ENCODE data around the gene ITGAX. TPM values are rescaled to one million over a fixed set of nuclear protein-coding genes. Genes with fewer than 3 reads are reported as not detected.
A peak's percentile ranks its signal among the peaks of the same experiment; 100 is the strongest.

ITGAX gene
- total RNA-seq, 1 experiment from 2014 or later = 1.1 TPM

DNA sequence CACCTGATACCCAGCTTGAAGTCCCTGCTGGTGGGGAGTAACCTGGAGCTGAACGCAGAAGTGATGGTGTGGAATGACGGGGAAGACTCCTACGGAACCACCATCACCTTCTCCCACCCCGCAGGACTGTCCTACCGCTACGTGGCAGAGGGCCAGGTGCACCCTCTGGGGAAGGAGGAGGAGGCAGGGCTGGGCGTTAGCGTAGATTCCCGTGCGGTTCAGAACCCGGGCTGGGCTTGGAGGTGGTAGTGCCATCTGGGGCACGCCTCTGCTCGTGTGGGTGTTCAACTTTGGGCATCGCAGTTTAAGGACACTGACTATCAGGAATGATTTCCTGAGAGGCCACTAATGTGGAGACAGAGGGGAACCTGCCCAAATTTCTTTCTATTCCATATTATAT, 18.3 kb downstream of the ITGAX start:
- DNase-seq (ENCODE audit: low read depth) = no peak

DNA sequence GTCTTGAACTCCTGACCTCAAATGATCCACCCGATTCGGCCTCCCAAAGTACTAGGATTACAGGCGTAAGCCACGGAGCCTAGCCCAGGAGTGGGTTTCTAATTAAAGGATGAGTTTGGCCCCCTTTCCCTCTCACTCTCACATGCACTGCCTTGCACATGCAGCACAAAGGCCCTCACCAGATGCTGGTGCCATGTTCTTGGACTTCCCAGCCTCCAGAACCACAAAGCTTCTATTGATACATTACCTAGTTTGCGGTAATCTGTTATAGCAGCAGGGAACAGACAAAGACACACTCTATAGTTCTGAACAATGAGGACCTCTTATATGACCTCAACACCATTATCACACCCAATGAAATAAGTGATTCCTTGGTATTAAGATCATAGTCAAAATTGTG, 20.3 kb downstream of the ITGAX start:
- DNase-seq (ENCODE audit: low read depth) = no peak

GRCh38 chr16:31376705-31377104, 21.7 kb downstream of the ITGAX start:
- no peak for DNase-seq (ENCODE audit: low read depth)

GRCh38 chr16:31377210-31377903, 22.4 kb downstream of the ITGAX start:
- DNase-seq (ENCODE audit: low read depth) = no peak

- no peak for DNase-seq (ENCODE audit: low read depth)
Measured at GRCh38 chr16:31380201-31380600, 25.2 kb downstream of the ITGAX start.

- peak; percentile 35 for DNase-seq (ENCODE audit: low read depth)
Measured at GRCh38 chr16:31382485-31383161, 27.6 kb downstream of the ITGAX start.

DNA sequence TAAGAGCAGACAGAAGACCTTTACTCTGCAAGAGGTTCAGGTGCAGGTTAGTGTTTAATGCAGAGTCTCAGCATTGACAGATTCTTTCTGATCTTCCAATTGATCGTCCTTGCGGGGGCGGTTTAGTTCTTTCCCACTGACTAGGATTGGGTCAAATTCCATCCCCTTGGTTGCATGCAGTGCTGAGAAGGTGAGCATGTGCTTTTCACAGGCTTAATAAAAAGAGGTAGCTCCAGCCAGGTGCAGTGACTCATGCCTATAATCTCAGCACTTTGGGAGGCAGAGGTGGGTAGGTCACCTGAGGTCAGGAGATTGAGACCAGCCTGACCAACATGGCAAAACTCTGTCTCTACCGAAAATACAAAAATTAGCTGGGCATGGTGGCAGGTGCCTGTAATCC, 30.7 kb downstream of the ITGAX start:
- DNase-seq (ENCODE audit: low read depth) = no peak

DNA sequence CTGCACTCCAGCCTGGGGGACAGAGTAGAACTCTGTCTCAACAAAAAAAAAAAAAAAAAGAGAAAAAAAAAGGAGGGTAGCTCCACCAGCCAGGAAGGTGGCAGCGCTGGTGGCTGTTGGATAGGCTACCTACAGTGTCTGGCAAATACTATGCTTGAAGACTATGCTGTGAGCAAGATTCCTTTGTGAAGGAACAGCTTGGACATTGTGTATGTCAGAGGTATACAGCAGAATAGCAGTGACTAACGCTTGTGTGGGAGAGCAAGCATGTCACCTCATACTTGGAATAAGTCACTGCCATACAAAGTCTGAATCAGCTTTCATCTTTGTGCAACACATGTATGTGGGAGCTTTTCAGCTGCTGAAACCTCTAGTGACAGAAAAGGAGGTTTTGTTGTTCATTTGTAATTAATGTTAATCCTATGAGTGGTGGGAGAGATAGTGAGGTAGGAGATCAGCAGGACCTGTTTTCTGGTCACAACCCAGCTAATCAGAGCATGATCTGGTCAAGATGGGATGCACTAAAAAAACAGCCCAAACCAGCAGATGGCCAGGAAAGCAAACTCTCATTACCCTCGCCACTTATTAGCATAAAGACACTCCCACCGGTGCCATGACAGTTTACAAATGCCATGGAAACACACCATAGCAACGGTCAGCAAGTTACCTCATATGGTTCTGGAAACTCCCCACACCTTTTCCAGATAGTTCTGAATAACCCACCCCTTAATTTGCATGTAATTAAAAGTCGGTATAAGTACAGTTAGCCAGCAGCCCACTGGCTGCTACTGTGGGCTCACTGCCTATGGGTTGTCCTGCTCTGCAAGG, 31.4 kb downstream of the ITGAX start:
- peak; percentile 78 for DNase-seq (ENCODE audit: low read depth)

DNA sequence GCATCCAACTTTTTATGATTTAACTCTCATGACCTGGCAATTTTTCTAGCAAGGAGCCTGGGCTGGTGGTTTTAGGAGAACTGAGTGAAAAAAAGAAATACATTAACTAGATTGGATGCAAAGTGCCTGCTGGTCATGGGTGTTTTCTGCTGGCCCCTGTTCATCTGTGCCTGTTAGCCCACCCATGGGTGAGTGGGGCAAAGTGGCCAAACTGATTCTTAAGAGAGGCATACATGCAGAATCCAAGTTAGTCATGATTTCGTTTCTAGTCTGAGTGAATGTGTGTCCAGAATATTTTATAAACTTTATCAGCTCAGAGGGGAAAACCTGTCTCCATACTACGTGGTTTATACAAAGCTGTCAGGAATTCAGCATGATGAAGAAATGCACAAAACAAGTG, 33.6 kb downstream of the ITGAX start:
- no peak for DNase-seq (ENCODE audit: low read depth)

DNA sequence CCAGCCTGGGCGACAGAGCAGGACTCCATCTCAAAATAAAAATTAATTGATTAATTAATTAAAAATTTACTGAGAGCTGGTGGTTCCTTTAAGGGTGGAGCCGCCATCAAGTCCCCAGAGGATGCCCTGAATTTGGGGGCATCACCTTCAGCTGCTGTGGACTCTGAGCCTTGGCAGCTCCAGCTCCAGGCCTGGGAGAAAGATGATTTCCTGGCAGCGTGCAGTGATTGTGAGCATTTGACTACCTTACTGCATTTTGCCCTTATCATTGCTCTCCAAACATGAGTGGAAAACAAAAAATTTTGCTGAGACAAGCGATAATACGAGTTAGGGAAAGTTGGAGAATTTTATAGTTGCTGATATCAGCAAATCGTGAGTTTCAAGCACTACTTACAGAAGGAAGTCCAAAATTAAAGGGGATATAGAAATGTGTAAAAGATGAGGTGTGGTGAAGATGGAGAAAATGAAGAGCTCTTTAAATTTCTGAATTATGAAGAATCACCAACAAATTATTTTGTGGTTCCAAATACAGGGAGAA, 35.6 kb downstream of the ITGAX start:
- DNase-seq (ENCODE audit: low read depth) = no peak

DNA sequence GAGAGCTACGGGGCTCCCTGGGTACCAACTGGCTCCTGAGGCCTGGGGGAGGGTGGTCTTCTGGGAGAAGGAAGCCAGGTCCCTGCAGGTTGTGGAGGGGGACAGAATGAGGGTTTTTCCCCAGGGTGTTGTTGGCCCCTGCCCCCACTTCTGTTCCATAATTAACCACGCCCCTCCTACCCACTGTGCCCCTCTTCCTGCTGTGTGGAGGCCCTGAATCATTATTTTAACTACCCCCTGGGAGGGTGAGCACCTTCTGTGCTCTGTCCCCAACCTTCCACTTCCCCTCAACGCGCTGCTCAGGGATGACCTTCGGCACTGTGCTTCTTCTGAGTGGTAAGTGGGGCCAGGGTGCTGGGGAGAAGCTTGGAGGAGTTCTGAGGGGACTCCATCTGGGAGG, 38.1 kb downstream of the ITGAX start, which contains the start of gene ITGAD:
ITGAD (plus strand) TSS at position 280 of the 400 bp plus-strand sequence; CDS start at position 306, 26 bp downstream.
- no peak for DNase-seq (ENCODE audit: low read depth)

DNA sequence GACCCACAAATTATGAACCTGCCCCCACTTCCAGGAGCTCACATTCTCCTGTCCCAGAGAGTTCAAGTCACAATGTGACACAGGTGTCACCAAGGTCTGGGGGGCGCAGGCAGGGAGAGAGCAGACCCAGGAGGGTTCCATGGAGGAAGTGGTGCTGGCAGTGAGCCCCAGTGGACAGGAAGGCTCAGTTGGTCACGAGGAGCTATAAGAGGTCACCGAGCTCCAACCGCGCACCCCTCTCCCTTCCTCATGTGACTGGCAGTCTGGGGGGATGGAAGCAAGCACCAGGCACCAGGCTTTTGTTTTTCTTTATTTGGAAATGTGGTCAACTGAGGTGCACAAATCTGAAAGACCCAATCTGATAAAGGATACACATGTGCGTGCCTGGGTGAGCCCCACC, 40.7 kb downstream of the ITGAX start:
- DNase-seq (ENCODE audit: low read depth) = no peak

DNA sequence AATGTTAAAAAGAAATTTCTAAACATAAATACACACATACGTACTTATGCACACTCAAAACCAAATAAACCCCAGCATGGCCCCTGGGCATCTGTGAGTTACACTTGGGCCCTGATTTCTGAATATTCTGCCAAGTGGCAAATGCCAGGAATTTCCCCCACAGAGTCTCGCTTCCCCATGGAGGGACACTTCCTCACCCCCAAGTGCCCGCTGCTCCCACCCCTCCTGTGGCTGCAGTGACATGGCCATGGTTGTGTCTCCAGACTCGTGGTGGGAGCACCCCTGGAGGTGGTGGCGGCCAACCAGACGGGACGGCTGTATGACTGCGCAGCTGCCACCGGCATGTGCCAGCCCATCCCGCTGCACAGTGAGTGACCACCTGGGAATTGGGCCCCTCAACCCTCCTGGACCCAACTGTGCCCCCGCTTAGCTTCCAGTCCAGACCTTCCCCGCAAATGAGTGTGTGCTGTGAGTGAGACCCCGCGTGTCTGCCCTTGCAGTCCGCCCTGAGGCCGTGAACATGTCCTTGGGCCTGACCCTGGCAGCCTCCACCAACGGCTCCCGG, 42.2 kb downstream of the ITGAX start:
- DNase-seq (ENCODE audit: low read depth) = no peak

DNA sequence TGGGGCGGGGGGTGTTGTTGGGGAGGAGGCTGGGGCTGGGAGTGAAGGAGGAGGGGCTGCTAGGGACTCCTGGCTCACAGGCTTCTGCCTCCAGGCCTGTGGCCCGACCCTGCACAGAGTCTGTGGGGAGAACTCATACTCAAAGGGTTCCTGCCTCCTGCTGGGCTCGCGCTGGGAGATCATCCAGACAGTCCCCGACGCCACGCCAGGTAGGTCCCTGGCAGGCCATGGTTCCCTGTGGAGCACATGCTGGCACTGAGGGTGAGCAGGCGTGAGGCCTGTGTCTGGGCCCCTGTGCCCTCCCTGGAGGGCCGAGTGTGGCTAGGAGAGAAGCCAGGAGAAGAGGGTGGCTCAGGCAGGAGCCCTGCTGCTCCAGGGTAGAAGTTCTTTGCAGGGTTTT, 42.7 kb downstream of the ITGAX start:
- DNase-seq (ENCODE audit: low read depth) = no peak

- no peak for DNase-seq (ENCODE audit: low read depth)
Measured at GRCh38 chr16:31400191-31400590, 45.2 kb downstream of the ITGAX start.

GRCh38 chr16:31401436-31401835, 46.5 kb downstream of the ITGAX start:
- DNase-seq (ENCODE audit: low read depth) = no peak

DNA sequence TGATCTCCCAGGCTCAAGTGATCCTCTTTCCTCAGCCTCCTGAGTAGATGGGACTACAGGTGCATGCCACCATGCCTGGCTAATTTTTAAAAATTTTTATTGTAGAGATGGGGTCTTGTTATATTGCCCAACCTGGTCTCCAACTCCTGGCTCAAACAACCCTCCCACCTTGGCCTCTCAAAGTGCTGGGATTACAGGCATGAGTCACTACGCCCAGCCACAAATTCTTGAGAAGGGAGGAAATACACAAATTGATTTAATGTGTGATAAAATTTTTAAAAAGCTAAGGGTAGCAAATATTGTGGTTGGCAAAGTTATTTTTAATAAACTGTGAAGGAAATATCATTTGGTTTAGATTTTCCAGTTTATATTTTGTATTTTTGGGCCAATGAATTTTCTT, 47.7 kb downstream of the ITGAX start:
- DNase-seq (ENCODE audit: low read depth) = peak; percentile 73

DNA sequence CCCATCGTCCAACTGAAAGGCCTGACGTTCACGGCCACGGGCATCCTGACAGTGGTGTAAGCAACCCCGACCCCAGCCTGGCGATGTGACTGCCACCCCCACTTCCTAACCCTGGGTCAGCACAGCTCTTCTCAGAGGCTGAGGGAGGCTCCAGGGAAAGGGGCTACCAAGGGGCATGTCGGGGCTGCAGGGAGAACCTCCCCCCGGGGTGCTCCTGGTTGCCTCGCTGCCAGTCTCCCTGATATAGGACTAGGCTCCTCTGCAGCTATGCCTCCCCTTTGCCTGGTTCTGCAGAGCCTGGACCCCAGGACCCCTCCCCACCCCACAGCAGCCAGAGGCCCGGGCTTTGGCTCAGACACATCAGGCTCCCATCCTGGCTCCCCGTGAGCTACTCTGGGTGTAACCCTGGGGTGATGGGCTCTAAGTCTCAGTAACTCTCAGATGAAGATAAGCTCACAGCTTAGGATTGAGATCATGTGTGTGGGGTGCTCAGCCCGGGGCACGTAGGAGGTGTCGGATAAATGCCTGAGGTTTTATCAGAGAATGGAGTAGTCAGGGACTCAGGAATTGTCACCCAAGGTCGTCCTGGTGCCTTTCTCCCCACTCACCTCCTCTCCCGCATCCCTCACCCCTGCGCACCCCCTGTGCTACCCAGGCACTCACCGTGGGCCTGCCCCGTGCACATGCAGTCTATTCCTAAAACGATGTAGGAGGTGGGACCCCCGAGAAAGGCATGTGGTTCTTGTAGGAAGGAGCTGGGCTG, 48.8 kb downstream of the ITGAX start:
- no peak for DNase-seq (ENCODE audit: low read depth)

DNA sequence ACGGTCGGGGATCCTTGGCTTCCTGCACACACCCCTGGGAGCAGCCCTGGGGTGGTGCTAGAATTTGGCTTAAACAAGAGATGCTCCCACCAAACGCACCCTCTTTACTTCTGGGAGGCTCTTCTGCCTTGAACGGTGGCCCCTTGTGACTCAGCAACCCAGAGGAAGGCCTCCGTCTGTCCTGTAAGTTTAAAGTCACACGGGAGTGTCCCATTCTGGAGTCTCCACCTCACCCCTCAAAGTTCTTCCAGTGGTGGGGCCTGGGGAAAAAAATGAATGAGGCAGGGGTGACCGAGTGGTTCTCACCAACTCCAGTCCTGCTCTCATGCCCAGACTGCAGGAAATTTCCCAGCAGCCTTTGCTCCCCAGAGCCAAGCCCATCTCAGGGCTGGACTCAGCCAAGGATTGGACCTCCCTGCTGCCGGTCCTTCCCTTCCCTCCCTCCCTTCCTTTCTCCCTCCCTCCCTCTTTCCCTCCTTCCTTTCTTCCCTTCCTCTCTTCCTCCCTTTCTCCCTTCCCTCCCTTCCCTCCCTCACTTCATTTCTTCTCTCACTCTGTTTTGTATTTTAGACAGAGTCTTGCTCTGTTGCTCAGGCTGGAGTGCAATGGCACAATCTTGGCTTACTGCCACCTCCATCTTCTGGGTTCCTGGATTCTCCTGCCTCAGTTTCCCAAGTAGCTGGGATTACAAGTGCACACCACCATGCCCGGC, 49.5 kb downstream of the ITGAX start:
- peak; percentile 52 for DNase-seq (ENCODE audit: low read depth)

DNA sequence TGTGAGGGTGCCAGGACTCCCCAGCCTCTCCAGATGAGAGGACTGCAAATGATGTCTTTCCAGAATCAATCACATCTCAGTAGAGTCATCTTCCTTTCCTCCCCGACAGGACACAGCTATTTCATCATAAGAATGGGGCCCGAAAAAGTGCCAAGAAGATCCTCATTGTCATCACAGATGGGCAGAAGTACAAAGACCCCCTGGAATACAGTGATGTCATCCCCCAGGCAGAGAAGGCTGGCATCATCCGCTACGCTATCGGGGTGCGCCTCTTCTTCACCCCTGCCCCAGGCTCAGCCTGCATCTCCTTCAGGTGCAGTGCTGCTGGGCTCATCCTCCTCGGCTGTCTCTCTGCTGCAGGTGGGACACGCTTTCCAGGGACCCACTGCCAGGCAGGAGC, 52.4 kb downstream of the ITGAX start:
- no peak for DNase-seq (ENCODE audit: low read depth)

- DNase-seq (ENCODE audit: low read depth) = peak; percentile 96
Measured at GRCh38 chr16:31409433-31409832, 54.5 kb downstream of the ITGAX start.
